GM15510 (cell line): ENCODE data around the gene MMP24OS.

Experiments
- POLR2A ChIP-seq: IDR thresholded peaks from 3 replicates; pipeline ENCODE4 v1.6.1; 2011; ENCODE audit warnings: borderline replicate concordance; ENCODE audit not compliant: insufficient read length; ENCODE audit errors: extremely low read depth

Gene MMP24OS

DNA sequence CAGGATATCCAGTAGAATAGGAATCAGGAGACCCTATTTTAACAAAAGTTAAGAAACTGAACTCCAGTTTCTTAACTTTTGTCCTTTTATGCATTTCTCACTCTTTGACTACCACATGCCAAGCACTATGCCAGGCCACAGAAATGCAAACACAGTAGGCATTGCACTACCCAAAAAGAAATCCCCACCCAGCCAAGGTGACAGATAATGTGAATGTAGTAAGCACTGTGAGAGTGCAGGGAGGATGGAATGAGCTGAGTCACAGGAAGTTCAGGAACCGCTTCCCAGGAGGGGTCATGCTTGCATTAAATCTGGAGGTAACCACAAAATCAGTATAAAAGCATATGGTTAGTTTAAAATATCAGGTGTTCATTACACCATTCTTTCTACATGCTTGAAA is 34.4 kb upstream of the MMP24OS start:
- no peak for TF ChIP-seq POLR2A

DNA sequence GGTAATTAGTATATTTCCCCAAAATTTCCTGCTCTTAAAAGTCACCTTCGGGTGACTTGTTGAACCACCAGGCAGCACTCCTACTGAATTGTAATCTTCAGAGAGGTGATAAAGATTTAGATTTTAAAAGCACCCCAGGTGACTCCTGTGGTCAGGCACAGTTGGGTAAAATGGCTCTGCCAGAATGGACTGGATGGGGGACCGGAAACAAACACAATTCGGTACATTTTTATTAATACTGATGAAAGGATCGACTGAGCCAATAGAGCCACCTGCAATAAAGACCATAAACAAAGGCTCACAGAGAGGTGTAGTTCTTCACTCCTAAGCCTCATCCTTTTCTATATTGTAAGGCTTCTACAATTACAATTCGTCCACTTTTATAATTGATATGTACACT is 33.9 kb upstream of the MMP24OS start:
- no peak for TF ChIP-seq POLR2A

GRCh38 chr20:35311409-35311808 is 33.5 kb upstream of the MMP24OS start:
- TF ChIP-seq POLR2A = no peak

- no peak for TF ChIP-seq POLR2A
Measured at GRCh38 chr20:35307666-35308653, 30.0 kb upstream of the MMP24OS start.

GRCh38 chr20:35306931-35307517 is 29.1 kb upstream of the MMP24OS start:
- no peak for TF ChIP-seq POLR2A

GRCh38 chr20:35305682-35306556 is 28.0 kb upstream of the MMP24OS start:
- TF ChIP-seq POLR2A = no peak

DNA sequence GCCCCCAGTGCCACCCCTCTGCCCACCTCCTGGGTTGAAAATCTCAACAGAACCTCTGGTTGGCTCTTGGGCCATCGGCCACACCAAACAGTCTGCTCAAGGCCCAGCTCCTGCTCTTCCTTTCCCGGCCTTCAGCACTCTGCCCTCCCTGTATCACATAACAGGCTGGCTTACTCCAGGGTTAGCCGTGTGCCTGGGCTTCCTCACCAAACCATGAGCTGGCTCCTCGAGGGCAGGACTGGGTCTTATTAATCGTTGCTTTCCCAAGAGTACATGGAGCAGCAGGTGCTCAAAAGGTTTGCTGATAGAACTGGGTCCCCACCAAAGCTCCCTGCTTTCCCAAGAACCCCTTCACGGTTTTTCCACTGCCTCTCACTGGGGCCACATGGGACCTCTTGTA is 27.0 kb upstream of the MMP24OS start:
- TF ChIP-seq POLR2A = no peak

- TF ChIP-seq POLR2A = no peak
Measured at GRCh38 chr20:35303735-35304491, 26.0 kb upstream of the MMP24OS start.

GRCh38 chr20:35303382-35303734 is 25.4 kb upstream of the MMP24OS start:
- TF ChIP-seq POLR2A = no peak

DNA sequence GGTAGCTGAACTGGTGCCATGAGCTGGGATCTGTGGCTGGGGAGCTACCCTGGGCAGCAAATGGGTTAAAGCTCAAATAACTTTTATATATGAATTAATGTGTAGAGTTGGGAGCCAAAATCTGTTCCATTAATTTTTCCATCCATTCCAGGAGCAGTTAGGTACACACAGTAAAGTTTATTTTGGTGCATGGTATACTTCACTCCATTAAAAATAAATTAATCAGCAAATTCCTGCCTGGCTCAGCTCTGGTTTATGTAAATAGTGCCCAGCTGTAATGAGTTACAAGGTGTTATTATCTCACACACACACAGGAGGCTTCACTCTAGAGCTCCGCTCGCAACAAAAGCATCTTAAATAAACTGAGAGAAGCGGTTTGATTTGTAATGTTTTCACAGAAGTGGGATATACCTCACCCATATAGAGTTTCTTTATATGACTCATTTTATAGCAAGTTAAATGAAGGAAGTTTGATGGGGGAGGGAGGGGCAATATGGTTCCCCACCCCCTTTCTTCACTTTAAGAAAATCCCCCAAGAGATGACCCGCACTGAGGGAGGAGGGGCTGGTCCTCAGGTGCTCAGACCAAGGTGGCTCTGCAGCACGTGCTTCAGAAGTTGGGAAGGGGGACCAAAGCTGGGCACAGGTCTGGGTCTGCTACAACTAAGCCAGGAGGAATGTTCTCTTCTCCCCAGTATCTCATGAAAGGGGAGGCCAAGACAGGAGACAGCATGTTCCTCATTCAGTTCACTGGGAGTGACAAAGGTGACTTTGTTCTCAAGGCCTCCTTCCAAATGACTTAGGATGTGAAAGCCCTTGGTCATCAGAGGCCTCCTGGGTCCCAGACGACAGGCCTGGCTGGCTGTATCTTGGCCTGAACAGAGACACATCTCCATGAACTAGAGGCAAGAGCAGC is 24.8 kb upstream of the MMP24OS start:
- TF ChIP-seq POLR2A = no peak

DNA sequence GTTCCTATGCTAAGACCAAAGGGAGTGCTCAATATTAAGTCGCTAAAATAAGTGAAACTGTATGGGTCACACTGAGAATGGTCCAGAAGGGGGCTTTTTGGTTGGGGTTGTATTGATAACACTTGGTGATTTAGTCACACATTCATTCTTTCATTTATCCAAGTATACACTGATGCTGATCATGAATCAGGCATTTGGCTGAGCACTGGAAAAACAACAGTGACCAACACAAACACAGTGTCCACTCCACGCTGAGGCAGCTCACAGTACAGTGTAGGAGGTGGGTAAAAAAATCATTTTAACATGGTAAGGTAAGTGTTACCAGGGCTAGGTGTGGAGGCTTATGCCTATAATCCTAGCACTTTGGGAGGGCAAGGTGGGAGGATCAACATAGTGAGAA is 23.5 kb upstream of the MMP24OS start:
- TF ChIP-seq POLR2A = no peak

GRCh38 chr20:35300469-35301262 is 22.7 kb upstream of the MMP24OS start:
- no peak for TF ChIP-seq POLR2A

DNA sequence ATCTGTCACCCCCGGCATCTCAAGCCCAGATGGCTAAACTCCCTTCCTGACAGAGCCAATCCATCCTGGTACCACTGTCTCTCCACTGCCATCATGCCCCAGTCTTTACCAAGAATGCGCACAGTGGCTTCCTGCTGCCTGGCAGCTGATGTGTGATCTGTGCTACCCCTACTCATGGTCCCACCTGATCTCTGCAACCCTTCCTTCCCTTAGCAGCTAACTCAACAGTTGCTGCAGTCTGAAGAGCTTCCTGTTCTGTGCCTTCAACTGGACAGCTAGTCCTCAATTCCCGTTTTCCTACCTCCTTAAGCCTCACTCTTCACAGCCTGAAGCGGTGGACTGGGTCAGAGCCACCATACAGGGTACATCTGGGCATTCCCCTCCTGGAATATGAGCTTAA is 21.9 kb upstream of the MMP24OS start:
- TF ChIP-seq POLR2A = no peak

- no peak for TF ChIP-seq POLR2A
Measured at GRCh38 chr20:35298264-35298663, 20.3 kb upstream of the MMP24OS start.
